Right renal pelvis (tissue), 4 donors: ENCODE results near the gene PTS. TPM values are rescaled to one million over a fixed set of nuclear protein-coding genes. Genes with fewer than 3 reads are reported as not detected.

Experiments
- polyA plus RNA-seq, 4 donors: library from polyadenylated mRNA; unstranded; fragments of 120-200 nt; gene quantifications; one replicate each; pipeline ENCODE4 v1.2.1, GENCODE V29; 2013; ENCODE audit not compliant: insufficient read length in 4 of 4

PTS gene
- polyA plus RNA-seq, 4 donors: 45.9 to 58.4 (median 54.8) TPM

Other genes with a start within 250 kb of the PTS start
- 10 to 100 TPM; 47.1 to 60.2 (median 57.4) TPM for gene DLAT, start 201.0 kb upstream of the PTS start, polyA plus RNA-seq
- 10 to 100 TPM in 2 of 4 donors, 1 to 10 TPM in 2; 8.6 to 12.5 (median 9.8) TPM for gene PIH1D2, start 152.4 kb upstream of the PTS start, polyA plus RNA-seq
- 10 to 100 TPM; 43.8 to 56.5 (median 50.4) TPM for gene NKAPD1, start 152.1 kb upstream of the PTS start, polyA plus RNA-seq
- gene TIMM8B, start 139.7 kb upstream of the PTS start, polyA plus RNA-seq: 10 to 100 TPM; 71.6 to 79.1 (median 74.8) TPM
- gene SDHD, start 139.6 kb upstream of the PTS start, polyA plus RNA-seq: 100 to 1,000 TPM; 200 to 228 (median 215) TPM
- gene IL18, start 62.3 kb upstream of the PTS start, polyA plus RNA-seq: 10 to 100 TPM in 1 of 4 donors, 1 to 10 TPM in 3; 6.3 to 11.2 (median 8.8) TPM
- under 1 TPM in 2 of 4 donors, not detected in 2; 0.17 to 0.28 TPM for gene TEX12, start 59.1 kb upstream of the PTS start, polyA plus RNA-seq
- 1 to 10 TPM; 3.1 to 4.3 (median 3.8) TPM for gene BCO2, start 50.9 kb upstream of the PTS start, polyA plus RNA-seq
- under 1 TPM in 1 of 4 donors, not detected in 3; 0.04 TPM for gene PLET1, start 34.4 kb downstream of the PTS start, polyA plus RNA-seq